Suprapubic skin (tissue), 4 donors: ENCODE measurements around the gene ITPA. TPM values are rescaled to one million over a fixed set of nuclear protein-coding genes. Genes with fewer than 3 reads are reported as not detected.
A peak's percentile ranks its signal among the peaks of the same experiment; 100 is the strongest.
"Not testable (repeated sequence)": the region's sequence is repeated elsewhere in the genome, so short reads cannot be mapped to it uniquely, and the experiment has no call there.

Source experiments
- DNase-seq, 2 donors: peaks; one replicate each; pipeline ENCODE4 v3.0.0-alpha.2; 2019; ENCODE audit warnings: low spot score in 2 of 2
- H3K27ac ChIP-seq: fragments of 200-600 bp; sonication (generic); one replicate; pipeline ENCODE4 v1.5.1; 2019
- H3K27me3 ChIP-seq: fragments of 200-600 bp; sonication (generic); one replicate; pipeline ENCODE4 v1.5.1; 2019
- H3K36me3 ChIP-seq: fragments of 200-600 bp; sonication (generic); one replicate; pipeline ENCODE4 v1.5.1; 2019
- H3K4me1 ChIP-seq: fragments of 200-600 bp; sonication (generic); one replicate; pipeline ENCODE4 v1.5.1; 2019
- H3K4me3 ChIP-seq: fragments of 200-600 bp; sonication (generic); one replicate; pipeline ENCODE4 v1.5.1; 2019; ENCODE audit warnings: mild to moderate bottlenecking
- H3K9me3 ChIP-seq: fragments of 200-600 bp; sonication (generic); one replicate; pipeline ENCODE4 v1.5.1; 2019
- EP300 ChIP-seq: sonication (generic); formaldehyde crosslinking; IDR thresholded peaks from one replicate; pipeline ENCODE4 v1.6.1; 2017; ENCODE audit warnings: antibody characterized with exemption
- POLR2A ChIP-seq, 2 donors: fragments of 450-650 bp; IDR thresholded peaks; one replicate each; pipeline ENCODE4 v1.6.1; 2017; ENCODE audit warnings: antibody characterized with exemption in 2 of 2, mild to moderate bottlenecking in 2 of 2, moderate library complexity in 2 of 2
- POLR2AphosphoS5 ChIP-seq, 3 donors: sonication (generic); formaldehyde crosslinking; IDR thresholded peaks; one replicate each; pipeline ENCODE4 v1.6.1; 2017; ENCODE audit warnings: antibody characterized with exemption in 3 of 3
- WGBS: methylation state at CpG from one replicate; pipeline ENCODE4 v1.1.5; 2018; 5-methylcytosine and 5-hydroxymethylcytosine counted together
- total RNA-seq, 4 donors: library from RNA; depleted of rRNA; stranded (reverse); fragments of >200 nt; gene quantifications; one replicate each; pipeline ENCODE4 v1.1.0, GENCODE V29; 2016
- TF ChIP-seq, protein P1 (sequence below), 2 donors: fragments of 200-600 bp in 1 of 2; fragments of 450-650 bp in 1 of 2; sonication (generic) in 1 of 2; IDR thresholded peaks; one replicate each; pipeline ENCODE4 v1.5.1; 2016 to 2019; ENCODE audit warnings: antibody characterized with exemption in 2 of 2, mild to moderate bottlenecking in 1 of 2, moderate library complexity in 1 of 2

ITPA gene
- total RNA-seq, 4 donors from 2014 or later: 40.5 to 72.4 (median 53.6) TPM

GRCh38 chr20:3183896-3184612, 25.2 kb upstream of the ITPA start:
- DNase-seq: no peak
- Histone ChIP-seq H3K4me1 (no peaks in the 10 kb centered on the region), H3K27me3 (no peaks in the 10 kb centered on the region), H3K27ac (no peak overlapping the region), H3K9me3 (no peaks in the 10 kb centered on the region), H3K4me3 (no peak overlapping the region), H3K36me3 (peaks cover 8% of the 10 kb centered on the region)
- TF ChIP-seq POLR2AphosphoS5 (IDR thresholded peaks at IDR 0.05) (no peak), EP300 (no peak), POLR2A (IDR thresholded peaks at IDR 0.05) (no peak)
- TF ChIP-seq, protein P1, sequence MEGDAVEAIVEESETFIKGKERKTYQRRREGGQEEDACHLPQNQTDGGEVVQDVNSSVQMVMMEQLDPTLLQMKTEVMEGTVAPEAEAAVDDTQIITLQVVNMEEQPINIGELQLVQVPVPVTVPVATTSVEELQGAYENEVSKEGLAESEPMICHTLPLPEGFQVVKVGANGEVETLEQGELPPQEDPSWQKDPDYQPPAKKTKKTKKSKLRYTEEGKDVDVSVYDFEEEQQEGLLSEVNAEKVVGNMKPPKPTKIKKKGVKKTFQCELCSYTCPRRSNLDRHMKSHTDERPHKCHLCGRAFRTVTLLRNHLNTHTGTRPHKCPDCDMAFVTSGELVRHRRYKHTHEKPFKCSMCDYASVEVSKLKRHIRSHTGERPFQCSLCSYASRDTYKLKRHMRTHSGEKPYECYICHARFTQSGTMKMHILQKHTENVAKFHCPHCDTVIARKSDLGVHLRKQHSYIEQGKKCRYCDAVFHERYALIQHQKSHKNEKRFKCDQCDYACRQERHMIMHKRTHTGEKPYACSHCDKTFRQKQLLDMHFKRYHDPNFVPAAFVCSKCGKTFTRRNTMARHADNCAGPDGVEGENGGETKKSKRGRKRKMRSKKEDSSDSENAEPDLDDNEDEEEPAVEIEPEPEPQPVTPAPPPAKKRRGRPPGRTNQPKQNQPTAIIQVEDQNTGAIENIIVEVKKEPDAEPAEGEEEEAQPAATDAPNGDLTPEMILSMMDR (IDR thresholded peaks at IDR 0.05): no peak
- 81% methylated on average over 3 of the region's 3 CpGs for WGBS

- H3K4me1 ChIP-seq, H3K4me3 ChIP-seq, H3K9me3 ChIP-seq, H3K27me3 ChIP-seq, H3K27ac ChIP-seq: not testable (repeated sequence)
- peak in 1 of 2 donors; percentile 19 for DNase-seq
- 95% methylated on average over 9 of the region's 9 CpGs for WGBS
- H3K36me3 ChIP-seq: peaks cover 44% of the 10 kb centered on the region
Observed at GRCh38 chr20:3187861-3188260, 21.4 kb upstream of the ITPA start.

DNA sequence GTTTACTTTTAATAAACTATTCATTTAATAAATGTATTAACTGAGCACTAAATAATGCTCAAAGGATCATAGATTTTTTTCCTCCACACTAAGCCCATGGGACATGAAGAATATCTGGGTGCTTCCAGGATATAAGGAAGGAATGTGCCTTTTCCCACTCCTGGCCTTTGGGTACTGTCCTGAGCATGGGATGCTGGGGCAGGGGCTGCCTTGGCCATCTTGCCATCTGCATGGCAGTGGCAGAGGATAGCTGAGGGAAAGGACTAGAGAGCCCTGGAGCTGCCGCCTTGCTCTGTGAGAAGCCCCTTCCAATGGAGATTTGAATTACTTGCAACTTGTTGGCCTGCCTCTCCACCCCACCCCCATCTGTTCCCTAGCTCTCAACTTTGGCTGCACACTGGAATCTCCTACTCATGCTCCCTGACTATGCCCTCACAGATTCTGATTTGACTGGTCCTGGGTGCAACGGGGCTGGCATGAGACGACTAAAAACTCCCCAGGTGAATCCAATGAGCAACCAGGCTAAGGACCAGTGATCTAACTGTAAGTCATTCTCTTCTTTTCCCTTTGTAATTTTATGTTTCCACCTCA, 20.4 kb upstream of the ITPA start:
- H3K27ac ChIP-seq: no peak overlapping the region
- no peaks in the 10 kb centered on the region for H3K27me3 ChIP-seq
- no peaks in the 10 kb centered on the region for H3K9me3 ChIP-seq
- no peak overlapping the region for H3K4me3 ChIP-seq
- peaks cover 54% of the 10 kb centered on the region for H3K36me3 ChIP-seq
- TF ChIP-seq POLR2AphosphoS5 (IDR thresholded peaks at IDR 0.05) (no peak), POLR2A (IDR thresholded peaks at IDR 0.05) (no peak), EP300 (no peak)
- TF ChIP-seq, protein P1 (IDR thresholded peaks at IDR 0.05): no peak
- no peak for DNase-seq
- 81% methylated on average over 3 of the region's 3 CpGs for WGBS
- H3K4me1 ChIP-seq: no peaks in the 10 kb centered on the region

DNA sequence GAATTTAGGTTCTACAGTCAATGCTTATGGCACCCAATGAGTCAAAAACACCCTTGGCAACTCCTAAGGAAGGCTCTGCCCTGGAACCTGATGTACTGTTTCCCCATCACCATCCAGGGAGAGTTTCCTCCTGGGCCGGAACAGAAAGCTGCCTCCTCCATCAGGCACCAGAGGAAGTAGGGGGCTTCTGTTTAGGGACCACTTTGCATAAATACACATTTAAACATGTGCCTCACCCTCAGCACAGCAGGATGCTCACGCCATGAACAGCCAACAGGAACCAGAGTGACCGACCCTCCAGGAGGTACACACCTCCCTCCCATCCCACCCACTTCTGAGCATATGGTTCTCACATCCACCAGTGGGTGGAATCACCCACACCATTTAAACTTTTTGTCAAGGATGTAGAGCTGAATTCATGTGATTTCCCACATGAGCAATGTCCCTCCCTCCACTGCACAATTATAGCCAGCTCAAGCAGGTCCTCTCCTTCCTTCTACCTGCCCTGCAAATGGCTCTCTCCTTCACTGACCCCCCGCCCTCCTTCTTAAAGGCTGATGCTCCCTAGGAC, 19.7 kb upstream of the ITPA start:
- no peaks in the 10 kb centered on the region for H3K4me1 ChIP-seq
- no peak overlapping the region for H3K4me3 ChIP-seq
- no peaks in the 10 kb centered on the region for H3K27me3 ChIP-seq
- H3K9me3 ChIP-seq: no peaks in the 10 kb centered on the region
- H3K27ac ChIP-seq: no peak overlapping the region
- TF ChIP-seq, protein P1 (IDR thresholded peaks at IDR 0.05): no peak
- TF ChIP-seq POLR2AphosphoS5 (IDR thresholded peaks at IDR 0.05): no peak
- TF ChIP-seq EP300: no peak
- TF ChIP-seq POLR2A (IDR thresholded peaks at IDR 0.05): no peak
- DNase-seq: no peak
- 90% methylated on average over 4 of the region's 4 CpGs for WGBS
- peaks cover 62% of the 10 kb centered on the region for H3K36me3 ChIP-seq

DNA sequence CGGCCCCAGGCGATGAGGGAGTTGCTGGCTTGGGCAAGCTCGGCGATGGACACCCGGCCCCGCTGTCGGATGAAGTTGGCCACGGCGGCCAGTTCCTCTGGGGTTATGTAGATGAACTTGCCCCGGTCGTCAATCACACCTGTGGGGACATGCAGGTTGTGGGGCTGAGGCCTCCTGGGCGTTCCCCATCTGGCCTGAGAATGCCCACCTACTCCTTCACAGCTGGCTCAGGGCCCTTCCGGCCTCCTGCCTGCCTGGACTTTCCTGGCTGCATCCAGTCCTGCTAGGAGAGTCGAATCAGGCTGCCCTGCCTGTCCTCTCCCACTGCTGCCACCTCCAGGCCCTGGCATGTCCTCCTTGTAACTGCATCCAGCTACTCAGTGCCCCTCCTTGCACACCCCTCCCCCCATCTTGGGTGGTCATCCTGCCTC, 18.6 kb upstream of the ITPA start:
- no peaks in the 10 kb centered on the region for H3K4me1 ChIP-seq
- TF ChIP-seq, protein P1 (IDR thresholded peaks at IDR 0.05): no peak
- TF ChIP-seq POLR2A (IDR thresholded peaks at IDR 0.05): no peak
- WGBS: 92% methylated on average over 10 of the region's 14 CpGs
- H3K27ac ChIP-seq: no peak overlapping the region
- DNase-seq: no peak
- no peak overlapping the region for H3K4me3 ChIP-seq
- no peaks in the 10 kb centered on the region for H3K27me3 ChIP-seq
- peaks cover 72% of the 10 kb centered on the region for H3K36me3 ChIP-seq
- no peaks in the 10 kb centered on the region for H3K9me3 ChIP-seq
